Endometrial microvascular endothelial cells (primary cell): Measurements from ENCODE around the gene CD8B2. TPM values are rescaled to one million over a fixed set of nuclear protein-coding genes. Genes with fewer than 3 reads are reported as not detected.

Experiments used
- total RNA-seq: library from RNA; depleted of rRNA; stranded (reverse); fragments of >200 nt; gene quantifications from one replicate; pipeline ENCODE4 v1.2.3, GENCODE V29; 2015; ENCODE audit errors: inconsistent ontology term

CD8B2 gene
- total RNA-seq, 1 donor from 2014 or later = not detected

Other genes starting within 250 kb of the CD8B2 start
- 0.28 TPM for gene RGPD3, start 19.0 kb upstream of the CD8B2 start, total RNA-seq